Mesendoderm (in vitro differentiated cells): Measurements from ENCODE around the gene S100A10.

Experiments
- DNase-seq: peaks from one replicate; pipeline ENCODE4 v3.0.0; 2013
- H2AK5ac ChIP-seq: 2 replicates; pipeline ENCODE4 v1.6.1; 2013; ENCODE audit warnings: low read length, inconsistent platforms
- H2BK120ac ChIP-seq: 2 replicates; pipeline ENCODE4 v1.6.1; 2013; ENCODE audit warnings: low read depth, mild to moderate bottlenecking, low read length, moderate library complexity, mixed read lengths
- H2BK15ac ChIP-seq: replicated peaks from 2 replicates; pipeline ENCODE4 v1.6.1; 2013; ENCODE audit warnings: low read depth, mild to moderate bottlenecking, moderate library complexity
- H2BK5ac ChIP-seq: 2 replicates; pipeline ENCODE4 v1.6.1; 2013; ENCODE audit warnings: low read length, inconsistent platforms
- H3K18ac ChIP-seq: 2 replicates; pipeline ENCODE4 v1.6.1; 2013; ENCODE audit warnings: mild to moderate bottlenecking, low read length, mixed read lengths
- H3K23ac ChIP-seq: one replicate; pipeline ENCODE4 v1.6.1; 2013; ENCODE audit warnings: low read length
- H3K27ac ChIP-seq: 2 replicates; pipeline ENCODE4 v1.5.1; 2013; ENCODE audit warnings: low read depth, mild to moderate bottlenecking, inconsistent platforms, low read length, moderate library complexity
- H3K27me3 ChIP-seq: 2 replicates; pipeline ENCODE4 v1.6.1; 2013; ENCODE audit warnings: low read length, control low read depth, mild to moderate bottlenecking, inconsistent platforms; ENCODE audit not compliant: insufficient read depth, poor library complexity
- H3K36me3 ChIP-seq: 2 replicates; pipeline ENCODE4 v1.6.1; 2013; ENCODE audit warnings: low read length, inconsistent platforms; ENCODE audit not compliant: control insufficient read depth, insufficient read depth
- H3K4ac ChIP-seq: one replicate; pipeline ENCODE4 v1.6.1; 2013; ENCODE audit warnings: low read depth, mild to moderate bottlenecking, low read length, moderate library complexity
- H3K4me1 ChIP-seq: 2 replicates; pipeline ENCODE4 v1.6.1; 2013; ENCODE audit warnings: low read depth, low read length, inconsistent platforms; ENCODE audit not compliant: control insufficient read depth
- H3K4me2 ChIP-seq: 2 replicates; pipeline ENCODE4 v1.6.1; 2013; ENCODE audit warnings: low read length
- H3K4me3 ChIP-seq: 2 replicates; pipeline ENCODE4 v1.5.1; 2013; ENCODE audit warnings: mild to moderate bottlenecking, low read length
- H3K56ac ChIP-seq: one replicate; pipeline ENCODE4 v1.6.1; 2013; ENCODE audit warnings: low read length
- H3K79me1 ChIP-seq: 2 replicates; pipeline ENCODE4 v1.6.1; 2013; ENCODE audit warnings: low read length, inconsistent platforms
- H3K79me2 ChIP-seq: 2 replicates; pipeline ENCODE4 v1.6.1; 2013; ENCODE audit warnings: mild to moderate bottlenecking, low read length; ENCODE audit not compliant: control insufficient read depth, insufficient read depth
- H3K9ac ChIP-seq: 2 replicates; pipeline ENCODE4 v1.6.1; 2013; ENCODE audit warnings: low read length, inconsistent platforms
- H4K5ac ChIP-seq: one replicate; pipeline ENCODE4 v1.6.1; 2013; ENCODE audit warnings: low read length
- H4K8ac ChIP-seq: one replicate; pipeline ENCODE4 v1.6.1; 2013; ENCODE audit warnings: low read depth, mild to moderate bottlenecking, control low read depth, low read length, moderate library complexity
- WGBS: extraction: QIAGEN DNeasy Blood & Tissue Kit; methylation state at CpG from one replicate; pipeline ENCODE4 v1.1.7; 2013; ENCODE audit warnings: low lambda C conversion rate, missing lambda C conversion rate; ENCODE audit not compliant: insufficient coverage; ENCODE audit errors: extremely low coverage; 5-methylcytosine and 5-hydroxymethylcytosine counted together

The S100A10 gene

DNA sequence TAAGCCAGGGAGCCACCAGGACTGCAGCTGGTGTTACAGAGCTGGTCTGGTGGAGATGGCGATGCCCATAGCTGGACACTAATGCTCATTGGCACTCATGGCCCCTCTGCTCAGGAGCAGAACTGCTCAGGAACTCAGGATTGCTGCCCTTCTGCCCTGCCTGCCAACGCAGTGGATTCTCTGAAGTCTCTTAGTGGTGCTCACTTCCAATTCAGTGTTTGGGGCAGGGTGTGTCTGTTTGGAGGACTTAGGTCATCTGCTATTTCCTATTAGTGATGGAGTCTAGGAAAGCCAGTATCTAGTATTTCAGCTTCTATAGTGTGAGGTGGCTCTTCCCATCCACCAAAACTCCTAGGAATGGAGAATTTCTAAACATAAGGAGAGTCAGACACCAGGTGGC lies 29.1 kb downstream of the S100A10 start:
- no peak for DNase-seq
- Histone ChIP-seq H2BK5ac (no peak overlapping the region), H3K4me1 (no peaks in the 10 kb centered on the region), H3K36me3 (no peaks in the 10 kb centered on the region), H3K23ac (no peak overlapping the region), H3K4me2 (no peak overlapping the region), H4K5ac (no peak overlapping the region), H3K9ac (no peak overlapping the region), H3K27ac (no peak overlapping the region), H2BK120ac (no peak overlapping the region), H2AK5ac (no peak overlapping the region), H4K8ac (no peak overlapping the region), H3K4me3 (no peak overlapping the region), H3K27me3 (no peaks in the 10 kb centered on the region), H3K18ac (no peak overlapping the region), H2BK15ac (no peak overlapping the region), H3K79me1 (no peaks in the 10 kb centered on the region), H3K79me2 (no peaks in the 10 kb centered on the region), H3K4ac (no peak overlapping the region), H3K56ac (no peak overlapping the region)
- no CpG with 5 or more reads among the region's 2 CpGs for WGBS

DNA sequence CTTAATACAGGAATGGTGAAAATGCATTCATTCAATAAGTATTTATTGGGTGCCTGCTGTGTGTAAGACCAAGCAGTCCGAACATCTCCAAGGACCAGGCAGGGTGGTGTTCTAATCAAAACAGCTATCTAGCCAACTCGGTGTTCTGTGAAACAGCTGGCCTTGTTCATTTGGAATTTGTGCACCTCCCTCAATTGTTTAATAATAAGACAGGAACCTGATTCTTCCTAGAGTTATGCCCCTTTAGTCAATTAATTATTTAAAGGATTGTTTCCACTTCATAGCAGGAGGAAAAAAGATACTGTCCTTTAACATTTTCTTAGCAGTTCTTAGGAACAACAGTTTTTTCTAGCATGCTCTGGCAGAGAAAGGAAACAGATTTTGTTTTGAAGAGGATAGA lies 30.4 kb downstream of the S100A10 start:
- DNase-seq: no peak
- H3K27me3 ChIP-seq: no peaks in the 10 kb centered on the region

DNA sequence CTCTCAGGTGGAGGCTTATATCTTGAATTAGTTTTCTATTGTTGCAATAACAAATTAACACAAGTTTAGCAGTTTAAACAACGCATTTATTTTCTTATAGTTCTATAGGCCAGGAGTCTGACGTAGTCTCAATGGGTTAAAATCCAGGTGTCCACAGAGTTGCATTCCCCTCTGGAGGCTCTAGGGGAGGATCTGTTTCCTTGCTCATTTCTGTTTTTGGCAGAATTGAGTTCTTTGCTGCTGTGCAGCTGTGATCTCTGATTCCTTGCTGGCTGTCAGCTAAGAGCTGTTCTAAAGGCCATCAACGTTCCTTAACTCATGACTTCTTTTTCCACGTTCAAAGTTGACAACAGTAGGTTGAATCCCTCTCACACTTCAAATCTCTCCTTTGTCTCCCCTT lies 31.8 kb downstream of the S100A10 start:
- Histone ChIP-seq H3K4me1 (no peaks in the 10 kb centered on the region), H3K4me2 (no peak overlapping the region)
- WGBS: no CpG with 5 or more reads among the region's 4 CpGs

More for the DNA sequence above, 30.4 kb downstream of the S100A10 start:
- Histone ChIP-seq H2BK5ac (no peak overlapping the region), H3K79me2 (no peaks in the 10 kb centered on the region), H3K4me3 (no peak overlapping the region), H3K4ac (no peak overlapping the region), H2BK15ac (no peak overlapping the region), H4K8ac (no peak overlapping the region), H3K79me1 (no peaks in the 10 kb centered on the region), H3K4me2 (no peak overlapping the region), H2BK120ac (no peak overlapping the region), H3K9ac (no peak overlapping the region), H3K4me1 (no peaks in the 10 kb centered on the region), H3K27ac (no peak overlapping the region), H4K5ac (no peak overlapping the region), H3K23ac (no peak overlapping the region), H3K18ac (no peak overlapping the region), H2AK5ac (no peak overlapping the region), H3K36me3 (no peaks in the 10 kb centered on the region), H3K56ac (no peak overlapping the region)
- no CpG with 5 or more reads among the region's 2 CpGs for WGBS

DNA sequence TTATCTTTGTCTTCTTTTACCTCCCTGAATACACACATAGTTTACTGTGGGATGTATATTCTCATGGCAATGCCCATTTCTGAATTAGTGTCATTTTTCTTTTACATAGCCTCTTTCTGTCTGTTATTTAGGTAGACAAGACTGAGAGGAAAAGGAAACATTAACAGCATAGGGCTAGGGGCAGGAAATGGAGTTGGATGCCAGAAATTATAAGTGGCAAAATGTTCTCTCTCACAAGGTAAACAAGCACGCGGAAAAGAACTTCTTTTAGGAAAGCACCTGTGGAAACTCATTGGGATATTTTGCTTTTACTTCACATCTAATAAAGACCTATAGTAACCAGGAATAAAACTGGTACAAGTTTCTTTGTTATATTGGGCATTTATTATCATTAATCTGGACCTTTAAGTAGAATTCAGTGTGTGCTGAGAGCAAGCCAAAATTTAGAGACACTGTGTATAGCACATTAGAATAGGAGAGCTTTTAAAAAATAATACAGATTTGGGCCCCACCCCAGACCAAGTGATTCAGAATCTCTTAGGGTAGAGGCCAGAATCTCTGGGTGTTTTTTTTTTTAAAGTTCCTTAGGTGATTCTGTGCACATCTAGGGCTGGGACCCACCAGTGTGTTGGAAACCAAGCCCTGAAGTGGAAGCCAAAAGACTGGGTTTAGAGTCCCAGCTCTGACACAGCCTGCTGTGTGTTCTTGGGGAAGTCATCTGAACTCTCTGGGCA lies 32.7 kb downstream of the S100A10 start:
- Histone ChIP-seq H4K8ac (no peak overlapping the region), H2BK5ac (no peak overlapping the region), H3K9ac (no peak overlapping the region), H3K56ac (no peak overlapping the region), H3K36me3 (no peaks in the 10 kb centered on the region), H3K79me2 (no peaks in the 10 kb centered on the region), H4K5ac (no peak overlapping the region), H3K4me1 (no peaks in the 10 kb centered on the region), H3K18ac (no peak overlapping the region), H2AK5ac (no peak overlapping the region), H3K4me3 (no peak overlapping the region), H3K23ac (no peak overlapping the region), H3K27ac (no peak overlapping the region), H3K27me3 (no peaks in the 10 kb centered on the region), H3K4ac (no peak overlapping the region), H3K4me2 (no peak overlapping the region), H2BK15ac (no peak overlapping the region), H3K79me1 (no peaks in the 10 kb centered on the region), H2BK120ac (no peak overlapping the region)
- WGBS: no CpG with 5 or more reads among the region's 2 CpGs
- DNase-seq: no peak

More for the DNA sequence above, 31.8 kb downstream of the S100A10 start:
- Histone ChIP-seq H4K8ac (no peak overlapping the region), H3K27me3 (no peaks in the 10 kb centered on the region), H3K18ac (no peak overlapping the region), H2AK5ac (no peak overlapping the region), H3K9ac (no peak overlapping the region), H2BK15ac (no peak overlapping the region), H3K56ac (no peak overlapping the region), H2BK5ac (no peak overlapping the region), H3K79me1 (no peaks in the 10 kb centered on the region), H3K23ac (no peak overlapping the region), H3K4me3 (no peak overlapping the region), H2BK120ac (no peak overlapping the region), H3K79me2 (no peaks in the 10 kb centered on the region), H3K4ac (no peak overlapping the region), H3K27ac (no peak overlapping the region), H3K36me3 (no peaks in the 10 kb centered on the region), H4K5ac (no peak overlapping the region)
- no peak for DNase-seq

DNA sequence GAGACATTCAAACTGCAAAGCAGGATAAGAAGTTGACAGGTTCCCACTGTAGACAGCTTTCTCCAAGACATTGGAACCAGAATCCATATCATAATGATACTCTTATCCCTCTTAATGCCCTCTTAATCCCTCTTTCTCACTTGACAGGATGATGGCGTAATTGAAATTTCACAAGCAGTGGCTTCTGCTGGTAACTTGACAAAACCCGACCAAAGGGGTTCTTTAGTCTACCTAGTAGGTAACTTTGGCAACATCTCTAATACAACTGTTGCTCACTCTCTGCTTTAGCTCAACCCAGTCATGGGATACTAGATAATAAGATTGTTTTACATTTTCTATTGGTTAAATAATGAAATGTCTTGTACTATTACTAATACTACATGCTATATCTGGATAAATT lies 34.7 kb downstream of the S100A10 start:
- no peak overlapping the region for H4K8ac ChIP-seq
- H3K4me2 ChIP-seq: no peak overlapping the region
- no peak overlapping the region for H2AK5ac ChIP-seq
- H3K79me2 ChIP-seq: no peaks in the 10 kb centered on the region
- H2BK5ac ChIP-seq: no peak overlapping the region
- H3K4me1 ChIP-seq: no peaks in the 10 kb centered on the region
- H3K23ac ChIP-seq: no peak overlapping the region
- H4K5ac ChIP-seq: no peak overlapping the region
- no peaks in the 10 kb centered on the region for H3K36me3 ChIP-seq
- no peaks in the 10 kb centered on the region for H3K27me3 ChIP-seq
- WGBS: no CpG with 5 or more reads among the region's 2 CpGs
- H3K27ac ChIP-seq: no peak overlapping the region
- H3K4ac ChIP-seq: no peak overlapping the region
- no peaks in the 10 kb centered on the region for H3K79me1 ChIP-seq
- no peak overlapping the region for H2BK15ac ChIP-seq
- H3K18ac ChIP-seq: no peak overlapping the region
- no peak overlapping the region for H3K56ac ChIP-seq
- no peak overlapping the region for H2BK120ac ChIP-seq
- no peak overlapping the region for H3K4me3 ChIP-seq
- H3K9ac ChIP-seq: no peak overlapping the region
- DNase-seq: no peak

DNA sequence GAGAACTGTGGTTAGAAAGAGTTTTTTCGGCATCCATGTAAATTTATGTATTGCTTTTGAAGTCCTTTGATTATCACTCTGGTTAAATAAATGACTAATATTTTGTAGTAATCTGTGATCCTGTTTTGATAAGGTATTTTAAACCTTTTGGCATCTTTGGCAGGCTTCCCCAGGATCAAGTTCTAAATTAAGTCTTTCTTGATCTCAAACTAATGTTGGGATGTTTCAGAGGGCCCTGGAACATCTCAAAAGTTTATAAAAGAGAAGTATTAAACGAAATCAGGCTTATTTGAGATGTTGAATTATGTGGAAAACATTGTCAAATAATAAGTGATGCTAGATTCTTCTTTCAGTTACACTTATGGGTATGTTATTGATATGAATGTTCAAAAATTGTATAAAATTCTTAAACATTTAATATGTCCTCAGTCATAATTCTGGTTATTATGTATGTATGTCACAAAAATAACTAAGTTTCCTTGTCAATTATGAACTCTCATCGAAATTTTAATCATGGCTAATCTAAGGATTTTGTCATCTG lies 36.6 kb downstream of the S100A10 start:
- DNase-seq: no peak
- no peaks in the 10 kb centered on the region for H3K36me3 ChIP-seq
- no peak overlapping the region for H3K56ac ChIP-seq
- H3K79me1 ChIP-seq: no peaks in the 10 kb centered on the region
- no CpG with 5 or more reads among the region's 3 CpGs for WGBS
- no peak overlapping the region for H3K4ac ChIP-seq
- no peak overlapping the region for H3K18ac ChIP-seq
- no peaks in the 10 kb centered on the region for H3K4me1 ChIP-seq
- H3K27me3 ChIP-seq: no peaks in the 10 kb centered on the region
- no peak overlapping the region for H2BK5ac ChIP-seq
- H3K27ac ChIP-seq: no peak overlapping the region
- H3K23ac ChIP-seq: no peak overlapping the region
- no peak overlapping the region for H2AK5ac ChIP-seq
- H2BK15ac ChIP-seq: no peak overlapping the region
- H2BK120ac ChIP-seq: no peak overlapping the region
- no peaks in the 10 kb centered on the region for H3K79me2 ChIP-seq
- no peak overlapping the region for H4K5ac ChIP-seq
- no peak overlapping the region for H3K4me2 ChIP-seq
- no peak overlapping the region for H4K8ac ChIP-seq
- H3K9ac ChIP-seq: no peak overlapping the region
- H3K4me3 ChIP-seq: no peak overlapping the region
